HG02571 (cell line): ENCODE data around the gene TAF3.

Experiments used
- ATAC-seq: cut with Tn5 transposase; IDR thresholded peaks from one replicate; pipeline ENCODE4 v1.9.1; 2021; ENCODE audit warnings: mild to moderate bottlenecking, moderate library complexity; ENCODE audit not compliant: unreplicated experiment

TAF3 gene

DNA sequence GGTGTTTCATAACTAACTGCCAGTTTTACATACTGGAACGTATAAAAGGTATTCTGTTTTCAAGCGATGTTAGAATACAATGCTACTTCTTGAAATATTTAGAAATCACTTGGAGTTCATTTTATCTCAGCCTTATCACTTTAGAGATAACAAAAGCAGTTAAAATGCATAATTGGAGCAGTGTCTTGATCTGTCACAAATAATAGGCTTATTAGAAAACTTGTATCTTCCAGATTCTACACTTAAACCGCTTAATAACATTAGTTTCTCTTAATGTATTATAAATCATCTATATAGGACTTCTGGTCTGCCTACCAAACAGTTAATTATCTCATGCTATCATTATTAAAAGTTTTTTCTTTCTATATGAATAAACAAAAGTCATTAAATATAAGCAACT is 104.4 kb downstream of the TAF3 start:
- ATAC-seq: no peak

GRCh38 chr10:7928536-7928935 is 110.2 kb downstream of the TAF3 start:
- ATAC-seq: no peak

GRCh38 chr10:7932301-7933036 is 114.2 kb downstream of the TAF3 start:
- no peak for ATAC-seq

- ATAC-seq: no peak
Measured at GRCh38 chr10:7933262-7933661, 115.0 kb downstream of the TAF3 start.

DNA sequence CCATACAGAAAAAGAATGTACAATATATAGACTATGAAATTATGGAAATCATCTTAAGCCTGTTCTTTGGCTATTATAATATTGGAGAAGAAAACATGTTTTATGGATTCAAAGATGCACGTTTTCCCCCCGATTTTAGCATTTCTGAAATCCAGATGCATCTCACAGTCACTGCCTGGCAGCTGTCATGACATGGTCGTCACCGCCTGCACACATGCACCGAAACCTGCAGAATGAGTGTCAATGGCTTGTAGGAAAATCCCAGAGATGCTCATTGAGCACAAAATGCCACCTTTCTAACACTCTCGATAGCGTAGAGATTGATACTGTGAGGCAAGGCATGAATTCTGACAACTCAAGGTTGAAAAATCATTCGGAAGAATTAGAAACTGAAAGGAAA is 115.5 kb downstream of the TAF3 start:
- no peak for ATAC-seq

DNA sequence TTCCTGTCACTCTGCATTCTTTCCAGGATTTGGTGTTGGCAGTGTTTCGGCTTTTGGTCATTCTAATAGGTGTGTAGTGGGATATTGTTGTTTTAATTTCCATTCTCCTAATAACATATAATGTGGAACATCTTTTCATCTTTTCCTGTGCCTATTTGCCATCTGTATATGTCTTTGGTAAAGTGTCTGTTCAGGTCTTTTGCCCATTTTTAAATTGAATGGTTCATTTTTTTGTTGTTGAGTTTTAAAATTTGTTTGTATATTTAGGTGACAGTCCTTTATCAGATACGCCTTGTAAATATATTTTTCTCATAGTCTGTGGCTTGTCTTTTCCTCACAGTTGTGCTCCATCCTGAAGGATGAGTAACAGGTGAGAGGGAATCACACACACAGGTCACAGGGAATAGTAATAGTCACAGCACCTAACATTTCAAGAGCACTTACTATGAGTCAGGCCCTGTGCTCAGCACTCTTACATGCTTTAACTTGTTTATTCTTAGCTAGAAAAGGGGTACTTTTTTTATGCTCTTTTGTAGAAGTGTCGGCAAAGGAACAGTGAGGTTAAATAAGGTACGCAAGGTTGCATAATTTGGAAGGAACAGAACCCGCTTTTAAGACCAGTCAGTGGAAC is 119.1 kb downstream of the TAF3 start:
- no peak for ATAC-seq

- no peak for ATAC-seq
Measured at GRCh38 chr10:7941576-7941975, 123.3 kb downstream of the TAF3 start.

GRCh38 chr10:7942316-7942715 is 124.0 kb downstream of the TAF3 start:
- no peak for ATAC-seq

GRCh38 chr10:7942859-7943258 is 124.6 kb downstream of the TAF3 start:
- no peak for ATAC-seq

DNA sequence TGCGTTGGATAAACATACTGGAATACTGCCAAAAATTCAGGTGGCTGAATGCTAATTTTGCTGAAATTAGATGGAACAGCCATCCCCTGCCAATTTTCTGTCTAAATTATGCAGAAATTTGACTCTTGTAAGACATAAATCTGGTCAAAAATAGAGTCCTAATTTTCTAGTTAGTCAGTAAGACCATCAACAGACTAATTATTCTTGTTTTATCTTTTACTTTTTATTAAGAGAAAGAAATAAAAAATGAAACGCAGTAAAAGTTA is 125.8 kb downstream of the TAF3 start:
- no peak for ATAC-seq

GRCh38 chr10:7944537-7944936 is 126.2 kb downstream of the TAF3 start:
- ATAC-seq: no peak

DNA sequence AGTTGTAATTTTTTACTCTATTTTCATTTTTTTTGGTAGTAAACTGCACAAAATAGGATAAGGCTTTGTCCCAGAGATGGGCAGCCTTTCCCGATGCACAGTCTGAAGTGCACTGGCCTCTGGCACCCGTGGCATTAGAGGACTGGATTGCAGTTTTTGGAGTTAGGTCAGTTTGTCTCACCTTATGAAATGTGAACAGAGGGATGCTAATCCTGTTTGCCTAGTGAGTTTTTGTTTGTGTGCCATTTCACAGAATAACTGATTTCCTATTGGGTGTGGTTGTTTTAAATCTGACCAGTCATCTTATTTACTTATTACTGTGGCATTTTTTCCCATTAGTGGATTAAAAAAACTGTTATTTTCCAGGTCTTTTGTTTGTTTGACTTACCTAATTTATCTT is 126.7 kb downstream of the TAF3 start:
- no peak for ATAC-seq

- ATAC-seq: no peak
Measured at GRCh38 chr10:7945469-7946187, 127.3 kb downstream of the TAF3 start.

DNA sequence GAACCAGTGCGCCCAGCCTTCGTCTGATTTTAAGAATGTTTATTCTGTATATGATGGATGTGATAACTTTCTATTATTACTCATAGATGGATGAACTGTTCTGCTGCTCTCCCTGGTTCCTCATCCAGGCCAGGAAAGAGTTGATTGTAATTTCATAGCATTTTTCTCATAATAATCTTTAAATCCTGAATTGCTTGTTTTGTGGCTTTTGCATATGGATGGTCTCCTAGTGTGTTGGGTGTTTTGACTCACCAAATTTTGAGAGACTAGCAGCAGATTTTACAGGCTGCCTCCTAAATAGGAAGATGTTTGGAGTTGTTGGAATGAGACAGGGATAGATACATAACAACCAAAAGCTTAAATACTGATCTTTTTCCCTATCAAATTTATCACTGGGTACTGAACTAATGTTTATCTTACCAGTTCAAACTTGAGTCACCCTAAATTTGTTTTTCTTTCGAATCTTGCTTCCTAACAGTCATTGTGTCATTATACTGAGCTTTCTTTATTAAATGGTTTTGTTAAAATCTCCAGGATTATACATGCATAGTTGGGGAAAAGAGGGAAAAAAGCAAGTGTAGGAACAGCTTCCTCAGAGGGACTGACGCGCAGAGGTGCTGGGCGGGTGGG is 130.2 kb downstream of the TAF3 start:
- no peak for ATAC-seq

DNA sequence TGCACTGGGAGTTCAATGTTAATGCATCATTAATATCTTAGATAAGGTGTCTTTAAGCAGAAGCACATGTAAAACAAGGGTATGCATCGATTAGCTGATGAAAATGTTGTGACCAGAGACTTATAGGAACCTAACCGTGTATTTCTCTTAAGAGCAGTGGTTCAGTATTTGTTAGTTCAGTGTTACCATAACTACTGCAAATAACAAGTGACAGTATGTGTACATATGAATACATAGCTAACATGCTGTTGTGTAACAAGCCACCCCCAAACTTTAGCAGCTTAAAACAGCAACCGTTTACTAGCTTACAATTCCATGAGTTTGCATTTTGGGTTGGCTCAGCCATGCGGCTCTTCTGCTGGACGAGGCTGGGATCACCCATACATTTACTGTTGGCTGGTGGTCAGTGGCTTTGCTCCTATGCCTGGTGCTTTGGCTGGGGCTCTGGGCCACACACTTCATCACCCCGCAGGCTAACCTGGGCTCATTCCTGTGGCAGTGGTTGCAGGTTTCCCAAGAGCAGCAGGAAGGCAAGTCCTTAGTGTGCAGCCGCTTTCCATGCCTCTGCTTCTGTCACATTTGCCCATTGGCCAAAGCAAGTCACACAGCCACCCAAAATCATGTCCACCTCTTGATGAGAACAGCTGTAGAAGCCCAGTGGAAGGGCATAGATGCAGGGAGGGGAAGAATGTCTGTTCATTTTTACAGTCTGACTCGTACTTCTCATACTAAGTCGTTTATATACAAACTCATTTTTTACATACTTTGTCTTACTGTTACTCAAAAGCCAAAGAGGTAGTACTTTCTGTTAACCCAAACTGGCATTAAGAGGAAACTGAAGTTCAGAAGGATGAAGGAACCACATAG is 132.9 kb downstream of the TAF3 start:
- ATAC-seq: no peak

- ATAC-seq: no peak
Measured at GRCh38 chr10:7952266-7952665, 134.0 kb downstream of the TAF3 start.

DNA sequence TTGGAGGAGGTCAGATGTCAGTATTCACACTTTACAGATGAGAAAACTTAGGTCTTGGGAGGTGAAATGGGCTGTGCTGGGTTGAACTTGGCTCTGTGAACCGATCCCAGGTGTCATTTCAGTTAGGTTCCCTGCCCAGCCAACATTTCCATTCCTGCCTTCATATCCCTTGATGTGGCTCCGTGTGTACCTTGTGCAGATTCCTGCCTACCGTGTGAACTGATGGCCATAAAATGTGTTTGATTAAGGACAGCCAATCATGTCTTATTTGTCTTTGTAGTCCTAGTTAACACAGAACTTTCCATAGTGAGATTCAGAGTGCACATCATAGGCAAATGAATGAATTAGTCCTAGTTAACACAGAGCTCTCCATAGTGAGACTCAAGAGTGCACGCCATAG is 135.1 kb downstream of the TAF3 start:
- no peak for ATAC-seq

- no peak for ATAC-seq
Measured at GRCh38 chr10:7955446-7955845, 137.1 kb downstream of the TAF3 start.

- peak; percentile 85 for ATAC-seq
Measured at GRCh38 chr10:7956508-7956907, 138.2 kb downstream of the TAF3 start.

GRCh38 chr10:7957591-7957990 is 139.3 kb downstream of the TAF3 start:
- no peak for ATAC-seq

DNA sequence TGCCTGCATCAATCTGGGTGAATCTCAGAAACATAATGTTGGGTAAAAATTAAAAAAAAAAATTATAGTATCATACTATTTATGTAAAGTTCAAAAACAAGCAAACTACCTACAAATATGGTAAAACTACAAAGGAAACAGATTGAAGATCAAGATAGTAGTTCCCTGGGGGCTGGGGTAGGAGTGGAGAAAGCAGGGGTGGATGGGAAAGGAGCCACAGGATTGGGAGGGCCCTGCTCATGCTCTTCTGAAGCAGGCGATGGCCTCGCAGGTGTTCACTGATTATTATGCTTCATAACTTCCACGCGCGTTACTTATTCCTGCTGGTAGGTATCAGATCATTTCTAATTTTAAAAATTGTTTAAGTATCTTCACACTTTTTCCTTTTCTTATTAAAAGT is 140.1 kb downstream of the TAF3 start:
- no peak for ATAC-seq
